Erythroblast (primary cell): ENCODE data around the gene PSMD13.

Source experiments
- GATA1 ChIP-seq: IDR thresholded peaks from 2 replicates; pipeline ENCODE4 v1.6.1; 2011; ENCODE audit warnings: low read depth, mild to moderate bottlenecking, control low read depth, low read length, moderate library complexity
- POLR2A ChIP-seq: IDR thresholded peaks from 2 replicates; pipeline ENCODE4 v1.6.1; 2011; ENCODE audit warnings: mild to moderate bottlenecking, low read length

DNA sequence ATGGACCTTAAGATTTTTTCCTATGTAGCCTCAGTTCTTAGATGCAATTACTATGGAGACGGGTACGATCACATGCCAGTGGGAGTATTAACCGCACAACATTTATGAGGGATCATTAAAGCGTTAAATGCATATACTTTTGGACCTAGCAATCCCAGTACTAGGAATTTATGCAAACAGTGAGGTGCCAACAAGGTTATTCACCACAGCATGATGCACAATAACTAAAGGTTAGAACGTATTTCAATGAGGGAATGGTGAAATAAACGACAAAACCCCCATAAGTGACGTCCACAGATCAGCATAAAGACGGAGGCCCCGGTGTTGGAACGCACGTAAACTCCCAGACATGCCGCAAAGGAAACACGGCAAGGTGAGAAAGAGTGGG, 1.2 kb upstream of the PSMD13 start:
- TF ChIP-seq POLR2A = no peak
- no peak for TF ChIP-seq GATA1
